Measurements from ENCODE around the gene NPB.

- TF ChIP-seq CTCF (IDR thresholded peaks at IDR 0.05) (no peak), POLR2A (IDR thresholded peaks at IDR 0.05) (peak; percentile 27)
These were observed 21.5 kb downstream of the NPB start for GRCh38 chr17:81923302-81924260.
